Measurements from ENCODE around the gene CCDC30.

CCDC30 gene

GRCh38 chr1:42703888-42704464, 240.9 kb downstream of the CCDC30 start:
- no peak for DNase-seq

Data from stimulated activated CD4-positive, alpha-beta T cell treated with anti-CD3 and anti-CD28 coated beads, Interleukin-2, amount 100 ng/mL, for 48 hours (primary cell).